DOHH2 (cell line): Measurements from ENCODE around the gene NME8.
"Not testable (repeated sequence)": the region's sequence is repeated elsewhere in the genome, so short reads cannot be mapped to it uniquely, and the experiment has no call there.

Experiments used
- H3F3A ChIP-seq: fragments of 200-600 bp; sonication (generic), shearing (Covaris generic); 2 replicates; pipeline ENCODE4 v1.6.0; 2016; ENCODE audit warnings: antibody characterized with exemption, mild to moderate bottlenecking; ENCODE audit not compliant: control insufficient read depth, insufficient read depth
- H3K27ac ChIP-seq: fragments of 200-600 bp; sonication (generic); 2 replicates; pipeline ENCODE4 v1.5.1; 2014; ENCODE audit warnings: low read depth, mild to moderate bottlenecking, low read length, moderate library complexity
- H3K27me3 ChIP-seq: fragments of 200-600 bp; sonication (generic); 2 replicates; pipeline ENCODE4 v1.6.1; 2014; ENCODE audit warnings: mild to moderate bottlenecking, low read length, mixed read lengths; ENCODE audit not compliant: control insufficient read depth
- H3K36me3 ChIP-seq: fragments of 200-600 bp; sonication (generic); 2 replicates; pipeline ENCODE4 v1.6.1; 2014; ENCODE audit warnings: mild to moderate bottlenecking, low read length, moderate library complexity, mixed read lengths; ENCODE audit not compliant: control insufficient read depth
- H3K4me1 ChIP-seq: fragments of 200-600 bp; sonication (generic); 2 replicates; pipeline ENCODE4 v1.6.1; 2014; ENCODE audit warnings: mild to moderate bottlenecking, low read length, mixed read lengths; ENCODE audit not compliant: control insufficient read depth
- H3K4me2 ChIP-seq: fragments of 200-600 bp; sonication (generic); 2 replicates; pipeline ENCODE4 v1.6.0; 2014; ENCODE audit warnings: mild to moderate bottlenecking, low read length, moderate library complexity
- H3K4me3 ChIP-seq: fragments of 200-600 bp; sonication (generic); 2 replicates; pipeline ENCODE4 v1.5.1; 2014; ENCODE audit warnings: mild to moderate bottlenecking, low read length, mixed read lengths
- H3K79me2 ChIP-seq: fragments of 200-600 bp; sonication (generic); 2 replicates; pipeline ENCODE4 v1.6.1; 2014; ENCODE audit warnings: mild to moderate bottlenecking, low read length, mixed read lengths; ENCODE audit not compliant: control insufficient read depth
- H3K9me2 ChIP-seq: fragments of 200-600 bp; sonication (generic); replicated peaks from 2 replicates; pipeline ENCODE4 v1.6.1; 2014; ENCODE audit warnings: mild to moderate bottlenecking, low read length, mixed read lengths; ENCODE audit not compliant: control insufficient read depth
- H3K9me3 ChIP-seq: fragments of 200-600 bp; sonication (generic); 2 replicates; pipeline ENCODE4 v1.6.1; 2014; ENCODE audit warnings: antibody characterized with exemption, low read length, mixed read lengths; ENCODE audit not compliant: control insufficient read depth, insufficient read depth
- H4K20me1 ChIP-seq: fragments of 200-600 bp; sonication (generic); 2 replicates; pipeline ENCODE4 v1.6.0; 2014; ENCODE audit warnings: low read depth, mild to moderate bottlenecking, antibody characterized with exemption, low read length, moderate library complexity; ENCODE audit not compliant: control insufficient read depth, insufficient read depth
- CTCF ChIP-seq: fragments of 200-600 bp; sonication (generic); IDR thresholded peaks from one replicate; pipeline ENCODE4 v1.5.1; 2014; ENCODE audit warnings: antibody characterized with exemption, mild to moderate bottlenecking, low read depth, low read length; ENCODE audit not compliant: poor library complexity, severe bottlenecking
- EZH2phosphoT487 ChIP-seq: fragments of 200-600 bp; sonication (generic); IDR thresholded peaks from 2 replicates; pipeline ENCODE4 v1.6.1; 2017; ENCODE audit warnings: borderline replicate concordance, mild to moderate bottlenecking, antibody characterized with exemption, low read length, moderate library complexity, mixed read lengths

Gene NME8

DNA sequence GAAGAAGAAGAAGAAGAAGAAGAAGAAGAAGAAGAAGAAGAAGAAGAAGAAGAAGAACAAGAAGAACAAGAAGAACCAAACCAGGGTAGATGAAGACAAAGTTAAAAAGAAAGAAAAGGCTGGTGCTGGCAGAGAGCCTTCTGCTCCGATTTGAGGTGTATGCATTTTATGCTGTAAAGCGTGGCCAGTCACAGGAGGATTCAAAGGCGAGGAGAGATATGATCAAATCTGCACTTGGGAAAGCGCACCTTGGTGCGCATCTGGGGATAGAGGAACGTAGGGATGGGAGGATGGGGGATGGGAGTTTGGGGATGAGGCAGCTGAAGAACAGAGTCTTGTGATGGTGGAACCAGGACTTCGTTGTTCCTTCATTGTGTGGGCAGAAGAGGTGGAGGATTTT is at the start of gene NME8:
TSS of gene NME8 (plus strand) at position 301 of the 400 bp plus-strand sequence. CDS start 1,670 bp downstream, outside the sequence.
- H3K9me2 ChIP-seq = no peaks in the 10 kb centered on the region
- H3K4me2 ChIP-seq = no peak within 1 kb of the TSS

DNA sequence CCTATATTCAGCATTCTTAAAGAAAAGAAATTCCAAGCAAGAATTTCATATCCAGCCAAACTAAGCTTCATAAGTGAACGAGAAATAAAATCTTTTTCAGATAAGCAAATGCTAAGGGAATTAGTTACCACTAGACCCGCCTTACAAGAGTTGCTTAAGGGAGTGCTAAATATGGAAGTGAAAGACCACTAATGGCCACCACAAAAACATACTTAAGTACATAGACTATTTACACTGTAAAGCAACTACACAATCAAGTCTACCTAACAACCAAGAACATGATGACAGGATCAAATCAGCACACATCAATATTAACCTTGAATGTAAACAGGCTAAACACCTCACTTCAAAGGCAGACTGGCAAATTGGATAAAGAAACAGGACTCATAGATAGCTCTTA is 42.2 kb upstream of the NME8 start:
- Histone ChIP-seq H3K4me1 (no peaks in the 10 kb centered on the region), H3K9me2 (no peaks in the 10 kb centered on the region), H3K4me2 (no peak overlapping the region), H4K20me1 (no peaks in the 10 kb centered on the region), H3K4me3 (no peak overlapping the region), H3K27ac (no peak overlapping the region), H3K79me2 (no peaks in the 10 kb centered on the region), H3F3A (no peaks in the 10 kb centered on the region), H3K36me3 (no peaks in the 10 kb centered on the region), H3K9me3 (no peaks in the 10 kb centered on the region), H3K27me3 (no peaks in the 10 kb centered on the region)
- no peak for TF ChIP-seq CTCF
- no peak for TF ChIP-seq EZH2phosphoT487

More for the DNA sequence above, at the start of gene NME8:
- Histone ChIP-seq H3K9me3 (no peaks in the 10 kb centered on the region), H3K4me1 (no peaks in the 10 kb centered on the region), H3K27me3 (no peaks in the 10 kb centered on the region), H3K79me2 (no peaks in the 10 kb centered on the region), H4K20me1 (no peaks in the 10 kb centered on the region), H3K4me3 (no peak within 1 kb of the TSS), H3F3A (no peaks in the 10 kb centered on the region), H3K27ac (no peak within 1 kb of the TSS), H3K36me3 (no peaks in the 10 kb centered on the region)
- TF ChIP-seq EZH2phosphoT487 (no peak), CTCF (no peak)

GRCh38 chr7:37812161-37812580 is 36.2 kb upstream of the NME8 start:
- H3K79me2 ChIP-seq, H3F3A ChIP-seq, H4K20me1 ChIP-seq, H3K27ac ChIP-seq, H3K9me2 ChIP-seq, H3K27me3 ChIP-seq, H3K4me3 ChIP-seq, H3K9me3 ChIP-seq, H3K4me2 ChIP-seq, H3K4me1 ChIP-seq, H3K36me3 ChIP-seq: not testable (repeated sequence)

- H3K4me1 ChIP-seq = no peaks in the 10 kb centered on the region
- H3K9me2 ChIP-seq = no peaks in the 10 kb centered on the region
- H3K4me3 ChIP-seq = no peak overlapping the region
- H3K27ac ChIP-seq = no peak overlapping the region
- H3K79me2 ChIP-seq = no peaks in the 10 kb centered on the region
- no peaks in the 10 kb centered on the region for H4K20me1 ChIP-seq
- TF ChIP-seq EZH2phosphoT487 = no peak
- TF ChIP-seq CTCF = no peak
- H3K4me2 ChIP-seq = no peak overlapping the region
- H3K36me3 ChIP-seq = no peaks in the 10 kb centered on the region
- no peaks in the 10 kb centered on the region for H3K27me3 ChIP-seq
- H3F3A ChIP-seq = no peaks in the 10 kb centered on the region
- no peaks in the 10 kb centered on the region for H3K9me3 ChIP-seq
Measured at GRCh38 chr7:37815671-37816371, 32.6 kb upstream of the NME8 start.
